ENCODE data around the gene PCDH9.
"Not testable (repeated sequence)": the region's sequence is repeated elsewhere in the genome, so short reads cannot be mapped to it uniquely, and the experiment has no call there.

The PCDH9 gene

DNA sequence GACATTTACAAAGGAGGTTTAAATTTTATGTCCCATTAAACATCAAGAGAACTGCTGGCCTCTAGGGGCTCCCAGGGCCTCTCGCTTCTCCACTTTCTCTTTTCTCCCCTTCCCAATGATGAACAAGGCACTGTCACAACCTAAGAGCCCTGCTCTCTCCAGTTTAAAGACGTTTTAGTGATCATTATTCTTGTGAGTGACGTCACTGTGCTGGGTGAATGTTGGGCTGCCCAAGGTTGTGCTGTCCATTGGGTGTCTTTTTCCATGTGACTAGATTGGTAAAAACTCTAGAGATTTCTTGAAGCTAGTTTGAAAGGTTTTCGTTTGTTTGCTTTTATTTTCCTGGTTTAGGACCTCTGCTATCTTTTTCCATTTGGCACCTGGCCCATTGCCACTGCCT lies 602.6 kb downstream of the PCDH9 start:
- DNase-seq, result no peak

DNA sequence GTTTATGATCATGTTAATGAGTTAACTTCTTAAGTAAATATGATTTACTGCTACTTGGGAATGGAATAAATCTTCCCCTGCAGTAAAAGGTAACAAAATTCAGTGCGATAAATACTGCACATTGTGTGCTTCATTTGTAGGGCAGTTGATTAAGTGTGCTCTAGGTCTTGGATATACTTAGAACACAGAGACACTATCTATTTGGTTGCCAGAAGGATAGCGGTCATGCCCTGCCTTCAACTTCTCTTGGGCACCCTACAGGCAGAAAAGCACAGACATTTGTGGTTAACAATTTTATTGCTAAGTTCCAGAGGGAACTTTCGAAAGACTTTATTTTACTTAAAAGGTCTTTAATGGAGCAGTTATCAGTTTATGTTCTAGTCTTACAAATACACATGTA lies 605.8 kb downstream of the PCDH9 start:
- no peak for DNase-seq

DNA sequence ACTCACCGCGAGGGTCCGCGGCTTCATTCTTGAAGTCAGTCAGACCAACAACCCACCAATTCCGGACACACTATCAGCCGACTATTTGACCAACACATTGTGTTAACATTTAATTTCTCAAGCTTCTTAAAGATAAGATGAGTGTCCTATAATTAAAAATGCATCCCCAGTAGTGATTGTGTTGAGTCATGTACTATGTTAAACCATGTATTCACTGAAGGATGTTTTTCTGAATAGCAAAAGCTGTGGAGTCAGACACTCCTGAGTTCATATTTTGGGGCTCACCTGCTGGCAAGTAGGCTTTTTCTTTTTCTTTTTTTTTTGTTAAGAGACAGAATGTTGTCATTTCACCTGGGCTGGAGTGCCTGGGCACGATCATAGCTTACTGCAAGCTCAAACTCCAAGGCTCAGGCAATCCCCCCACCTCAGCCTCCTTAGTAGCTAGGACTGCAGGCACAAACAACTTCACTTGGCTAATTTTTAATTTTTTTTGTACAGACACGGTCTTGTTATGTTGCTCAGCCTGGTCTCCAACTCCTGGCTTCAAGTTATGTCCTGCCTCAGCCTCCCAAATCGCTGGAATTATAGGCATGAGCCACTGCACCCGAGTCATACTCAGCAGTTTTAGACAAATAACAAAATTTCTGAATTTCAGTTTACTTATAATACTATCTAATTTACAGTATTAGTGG lies 606.9 kb downstream of the PCDH9 start:
- no peak for DNase-seq

DNA sequence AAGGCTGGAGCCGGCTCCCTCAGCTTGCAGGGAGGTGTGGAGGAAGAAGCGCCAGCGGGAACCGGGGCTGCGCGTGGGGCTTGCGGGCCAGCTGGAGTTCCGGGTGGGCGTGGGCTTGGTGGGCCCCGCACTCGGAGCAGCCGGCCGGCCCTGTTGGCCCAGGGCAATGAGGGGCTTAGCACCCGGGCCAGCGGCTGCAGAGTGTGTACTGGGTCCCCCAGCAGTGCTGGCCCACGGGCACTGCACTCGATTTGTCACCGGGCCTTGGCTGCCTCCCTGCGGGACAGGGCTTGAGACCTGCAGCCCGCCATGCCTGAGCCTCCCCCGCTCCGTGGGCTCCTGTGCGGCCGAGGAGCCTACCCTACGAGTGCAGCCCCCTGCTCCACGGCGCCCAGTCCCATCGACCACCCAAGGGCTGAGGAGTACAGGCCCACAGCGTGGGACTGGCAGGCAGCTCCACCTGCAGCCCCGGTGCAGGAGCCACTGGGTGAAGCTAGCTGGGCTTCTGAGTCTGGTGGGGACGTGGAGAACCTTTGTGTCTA lies 608.2 kb downstream of the PCDH9 start:
- DNase-seq, result not testable (repeated sequence)

DNA sequence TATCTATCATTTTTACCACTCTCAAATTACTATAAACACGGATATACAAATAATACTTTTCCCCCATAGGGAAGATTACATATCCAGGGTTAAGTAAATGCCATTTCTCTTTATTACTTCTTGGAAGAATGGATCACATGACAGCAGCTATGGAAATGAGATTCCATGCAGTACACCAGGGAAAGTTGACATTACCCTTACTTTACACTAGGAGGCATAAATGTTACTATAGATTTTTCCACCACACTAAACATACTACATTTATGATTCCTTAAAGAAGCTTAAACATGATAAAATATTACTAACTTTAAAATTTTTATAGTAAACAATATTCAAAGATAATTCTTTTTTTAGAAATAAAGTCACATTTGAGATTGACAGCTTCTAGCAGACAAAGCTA lies 611.4 kb downstream of the PCDH9 start:
- no peak for DNase-seq

DNA sequence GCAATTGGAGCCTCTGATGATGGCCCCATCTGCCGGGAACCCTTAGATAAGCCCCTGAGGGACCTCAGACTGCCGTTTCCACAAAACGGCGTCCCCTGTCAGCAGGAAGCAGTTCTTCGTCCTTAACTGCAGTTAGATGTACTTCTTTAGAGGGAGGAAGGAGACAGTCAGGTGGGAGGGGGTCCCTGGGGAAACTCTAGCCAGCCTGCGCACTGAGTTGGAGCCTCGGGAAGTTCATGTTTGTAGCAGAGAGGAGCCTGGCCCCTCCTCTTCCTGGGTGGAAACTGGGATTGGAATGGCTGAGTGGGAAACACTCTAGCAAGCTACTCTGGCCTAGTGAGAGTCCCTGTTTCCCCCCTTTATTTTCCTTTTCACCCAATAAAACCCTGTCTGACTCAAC lies 612.4 kb downstream of the PCDH9 start:
- DNase-seq, result no peak

DNA sequence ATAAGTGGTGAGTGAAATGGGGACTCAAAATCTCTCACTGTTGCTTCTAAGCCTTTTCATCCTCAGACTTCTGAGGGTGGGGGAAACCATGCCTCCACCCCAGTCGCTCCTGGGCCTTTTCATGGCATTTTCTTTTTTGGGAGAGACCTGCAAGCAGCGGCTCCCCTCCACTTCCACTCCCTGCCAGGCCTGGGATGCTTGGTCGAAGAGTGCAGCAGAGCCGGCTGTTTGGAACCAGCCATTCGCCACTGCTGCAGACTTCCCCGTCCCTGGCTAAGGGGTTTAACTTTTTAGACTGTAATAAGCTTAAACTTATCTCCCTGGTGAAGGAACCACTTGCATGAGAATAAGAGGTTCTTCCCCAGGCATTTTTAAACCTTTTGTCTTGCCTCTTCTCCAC lies 617.2 kb downstream of the PCDH9 start:
- no peak for DNase-seq

DNA sequence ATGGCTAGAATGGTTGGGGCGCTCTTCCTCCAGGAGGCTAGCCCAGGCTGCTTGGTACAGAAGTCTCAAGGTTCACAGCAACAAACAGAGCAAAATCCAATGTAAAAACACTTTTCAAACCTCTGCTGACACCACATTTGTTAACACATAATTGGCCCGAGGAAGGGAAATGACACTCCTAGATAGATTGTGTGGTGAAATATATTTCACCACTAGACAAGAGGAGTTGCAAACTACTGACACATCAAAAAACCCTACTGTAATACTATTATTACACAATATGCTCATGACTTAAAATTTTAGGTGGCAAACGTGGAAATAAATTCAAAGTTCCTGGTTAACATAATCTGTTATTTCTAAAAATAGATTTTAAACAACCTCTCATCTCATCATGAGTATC lies 643.6 kb downstream of the PCDH9 start:
- no peak for DNase-seq

DNA sequence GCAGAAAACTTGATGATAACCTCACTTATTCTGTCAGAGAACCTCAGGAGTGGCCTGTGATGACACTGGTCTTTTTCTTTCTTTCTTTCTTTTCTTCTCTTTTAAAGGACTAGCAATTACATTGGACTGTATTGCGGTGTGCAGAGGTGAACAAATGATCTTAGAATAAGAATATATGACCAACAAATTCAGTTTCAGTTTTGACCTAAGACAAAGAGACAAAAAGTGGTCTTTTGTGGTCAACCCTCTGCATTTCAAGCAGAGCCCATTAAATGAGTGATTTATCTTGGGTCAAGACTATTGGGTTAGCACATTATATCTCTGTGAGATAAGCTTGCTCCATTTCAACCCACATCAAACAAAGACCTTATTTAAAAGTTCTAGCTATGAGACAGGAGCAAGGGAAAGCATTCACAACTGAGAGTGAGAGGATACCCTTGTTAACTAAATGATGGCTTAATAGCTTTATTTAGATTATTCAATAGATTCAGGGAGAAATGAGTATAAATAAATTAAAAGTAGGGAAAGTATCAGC lies 644.4 kb downstream of the PCDH9 start:
- no peak for DNase-seq

DNA sequence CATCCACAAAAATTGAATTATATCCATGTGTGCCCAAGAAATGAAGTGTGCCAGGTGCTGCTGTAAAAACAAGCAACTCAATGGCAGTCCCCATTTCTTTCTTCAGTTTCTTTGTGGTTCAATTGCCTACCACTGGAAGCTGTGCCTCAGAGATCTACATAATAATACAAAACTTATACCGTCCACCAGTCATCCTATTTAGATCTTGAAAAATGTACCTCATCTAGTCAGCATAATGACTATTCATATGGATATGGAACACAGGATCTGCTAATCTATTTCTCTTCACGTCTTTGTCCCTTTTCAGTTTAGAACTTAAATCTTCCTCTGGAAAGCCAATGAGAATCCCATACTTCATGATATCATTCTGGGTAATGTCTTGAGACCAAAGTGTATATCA lies 648.5 kb downstream of the PCDH9 start:
- DNase-seq, result no peak

DNA sequence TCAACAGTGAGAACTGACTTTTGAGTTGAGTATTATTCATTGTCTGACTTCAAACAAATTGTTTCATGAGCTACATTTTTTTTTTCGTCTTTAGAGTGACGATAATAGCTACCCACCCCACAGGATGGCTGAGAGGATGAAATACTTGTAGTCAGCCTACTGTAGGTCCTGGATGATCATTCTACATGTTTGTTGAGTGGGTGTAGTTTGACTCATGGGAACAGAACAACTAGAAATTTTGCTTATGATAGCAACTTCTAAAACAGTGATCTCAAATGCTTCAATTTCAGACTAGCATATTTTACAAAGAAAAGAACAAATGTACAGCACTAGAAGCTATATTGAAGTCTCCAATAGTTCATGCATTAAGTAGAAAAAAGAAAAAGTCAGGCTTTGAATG lies 651.8 kb downstream of the PCDH9 start:
- DNase-seq, result no peak

DNA sequence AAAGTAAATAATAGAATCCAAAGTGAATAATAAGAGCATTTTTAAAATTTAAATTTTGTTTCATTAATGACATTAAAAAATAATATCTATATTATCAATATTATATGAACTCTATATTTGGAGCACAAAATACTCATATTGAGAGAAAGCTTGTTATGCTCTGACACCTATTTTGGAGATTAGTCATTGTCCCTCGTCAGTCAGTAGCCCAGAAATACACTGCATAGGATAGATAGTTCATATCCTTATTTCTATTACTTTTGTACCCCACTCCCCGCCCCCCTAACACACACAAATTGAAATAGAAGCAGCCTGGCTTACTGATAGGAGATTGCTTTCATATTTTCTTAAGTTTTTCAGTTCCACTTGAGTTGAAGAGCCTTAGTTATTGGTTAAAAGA lies 652.8 kb downstream of the PCDH9 start:
- DNase-seq, result no peak

DNA sequence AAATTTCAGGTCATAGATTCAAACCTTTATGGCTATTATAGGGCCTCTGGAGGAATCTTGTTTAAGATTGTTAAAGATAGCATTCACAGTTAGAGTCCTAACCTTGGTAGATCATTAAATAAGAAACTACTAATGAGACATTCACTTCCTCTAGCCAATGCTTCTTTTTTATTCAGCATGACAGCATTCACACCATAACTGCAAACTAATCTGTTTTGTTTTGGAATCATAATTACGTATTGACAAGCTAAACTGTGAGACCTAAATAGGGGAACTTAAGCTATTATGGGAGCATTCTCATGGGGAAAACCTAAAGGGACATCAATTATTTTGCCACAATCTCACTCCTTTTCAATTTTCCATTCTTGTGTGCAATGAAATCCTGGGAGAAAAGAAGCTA lies 653.8 kb downstream of the PCDH9 start:
- DNase-seq, result no peak

DNA sequence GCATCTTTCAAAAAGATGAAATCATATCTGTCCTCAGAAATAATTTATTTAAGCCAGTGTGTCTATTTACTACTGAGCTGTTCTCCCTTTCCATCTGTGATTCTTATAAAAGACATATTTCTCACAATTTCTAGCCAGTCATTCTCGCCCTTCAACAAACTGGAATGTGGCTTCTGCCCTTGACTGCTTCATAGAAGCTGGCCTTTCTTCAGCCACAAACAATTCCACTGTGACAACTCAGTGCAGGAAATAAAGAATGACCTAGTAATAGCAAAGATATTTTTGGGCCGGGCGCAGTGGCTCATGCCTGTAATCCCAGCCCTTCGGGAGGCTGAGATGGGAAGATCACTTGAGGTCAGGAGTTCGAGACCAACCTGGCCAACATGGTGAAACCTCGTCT lies 655.5 kb downstream of the PCDH9 start:
- no peak for DNase-seq

DNA sequence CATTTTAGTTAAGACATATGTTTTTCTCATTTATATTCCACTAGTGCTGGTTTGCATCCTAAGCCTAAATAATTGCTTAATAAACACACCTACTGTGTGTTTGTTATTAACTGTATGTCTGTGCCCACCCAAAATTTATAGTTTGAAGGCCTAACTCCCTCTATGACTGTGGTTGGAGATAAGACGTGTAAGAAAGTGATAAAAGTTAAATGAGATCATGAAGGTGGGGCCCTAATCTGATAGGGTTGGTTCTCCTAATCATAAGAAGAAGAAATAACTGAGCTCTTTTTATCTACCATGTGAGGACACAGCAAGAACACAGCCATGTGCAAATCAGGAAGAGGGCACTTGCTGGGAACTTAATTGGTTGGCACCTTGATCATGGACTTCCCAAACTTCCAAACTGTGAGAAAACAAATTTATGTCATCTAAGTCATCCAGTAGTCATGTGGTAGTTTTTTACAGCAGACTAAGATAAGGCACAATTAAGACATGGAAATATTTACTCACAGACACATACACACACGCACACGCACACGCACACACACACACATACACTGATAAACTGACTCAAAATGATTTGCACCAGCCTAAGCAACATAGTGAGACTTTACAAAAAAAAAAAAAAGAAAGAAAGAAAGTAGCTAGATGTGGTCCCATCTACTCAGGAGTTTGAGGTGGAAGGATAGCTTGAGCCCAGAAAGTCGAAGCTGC lies 662.1 kb downstream of the PCDH9 start:
- DNase-seq, result no peak

DNA sequence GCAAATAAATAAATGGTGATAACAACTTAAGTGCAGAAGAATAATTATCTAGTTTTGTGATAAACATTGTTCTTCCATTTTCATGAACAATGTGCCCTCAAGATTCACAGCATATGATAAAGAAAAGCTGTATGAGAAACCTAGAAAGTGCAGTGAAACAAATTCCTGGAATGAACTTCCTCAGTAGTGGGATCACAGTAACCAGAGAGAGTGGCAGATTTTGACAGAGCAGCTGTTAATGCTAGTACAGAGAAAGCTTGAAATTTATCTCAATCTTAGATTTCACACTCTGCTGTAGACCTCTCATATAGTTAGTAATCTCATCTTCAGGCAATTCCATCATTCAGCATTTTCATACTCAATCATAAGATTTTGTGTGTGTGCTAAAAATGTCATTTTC lies 664.9 kb downstream of the PCDH9 start:
- DNase-seq, result no peak

DNA sequence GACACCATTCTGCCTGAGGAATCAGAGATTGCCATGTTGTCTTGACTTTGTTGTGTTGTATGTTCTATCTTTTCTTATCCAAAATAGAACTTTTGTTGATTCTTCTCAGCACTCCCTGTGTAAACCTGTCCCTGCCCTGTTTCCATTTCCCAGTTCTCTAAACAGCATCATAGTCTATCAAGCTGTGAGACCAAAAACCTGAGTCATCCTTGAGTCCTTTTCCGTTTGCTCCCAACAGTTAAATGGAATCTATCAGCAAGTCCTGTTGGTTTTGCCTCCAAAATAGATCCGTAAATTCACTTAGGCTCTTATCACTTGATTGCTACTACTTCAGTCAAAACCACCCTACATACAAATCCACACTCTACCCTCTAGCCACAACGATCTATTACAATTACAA lies 667.1 kb downstream of the PCDH9 start:
- DNase-seq, result no peak

DNA sequence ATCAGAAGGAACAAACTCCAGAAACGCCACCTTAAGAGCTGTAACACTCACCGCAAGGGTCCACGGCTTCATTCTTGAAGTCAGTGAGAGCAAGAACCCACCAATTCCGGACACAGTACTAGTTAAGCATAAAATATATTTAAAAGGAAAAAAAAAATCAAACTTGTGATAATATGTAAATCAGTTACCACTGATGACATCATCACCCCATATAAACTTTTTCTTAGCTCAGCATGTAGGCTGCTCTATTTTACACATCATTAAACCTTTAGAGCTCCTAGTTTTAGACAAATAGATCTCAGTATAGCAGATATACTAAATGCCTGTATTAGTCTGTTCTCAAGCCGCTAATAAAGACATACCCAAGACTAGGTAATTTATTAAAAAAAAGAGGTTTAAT lies 668.1 kb downstream of the PCDH9 start:
- DNase-seq, result no peak

DNA sequence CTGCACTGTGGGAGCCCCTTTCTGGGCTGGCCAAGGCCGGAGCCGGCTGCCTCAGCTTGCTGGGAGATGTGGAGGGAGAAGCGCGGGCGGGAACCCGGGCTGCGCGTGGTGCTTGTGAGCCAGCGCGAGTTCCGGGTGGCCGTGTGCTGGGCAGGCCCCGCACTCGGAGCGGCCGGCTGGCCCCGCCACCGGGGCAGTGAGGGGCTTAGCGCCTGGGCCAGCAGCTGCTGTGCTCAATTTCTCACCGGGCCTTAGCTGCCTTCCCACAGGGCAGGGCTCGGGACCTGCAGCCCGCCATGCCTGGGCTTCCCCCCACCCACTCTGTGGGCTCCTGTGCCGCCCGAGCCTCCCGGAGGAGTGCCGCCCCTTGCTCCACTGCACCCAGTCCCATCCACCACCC lies 669.1 kb downstream of the PCDH9 start:
- DNase-seq, result no peak

DNA sequence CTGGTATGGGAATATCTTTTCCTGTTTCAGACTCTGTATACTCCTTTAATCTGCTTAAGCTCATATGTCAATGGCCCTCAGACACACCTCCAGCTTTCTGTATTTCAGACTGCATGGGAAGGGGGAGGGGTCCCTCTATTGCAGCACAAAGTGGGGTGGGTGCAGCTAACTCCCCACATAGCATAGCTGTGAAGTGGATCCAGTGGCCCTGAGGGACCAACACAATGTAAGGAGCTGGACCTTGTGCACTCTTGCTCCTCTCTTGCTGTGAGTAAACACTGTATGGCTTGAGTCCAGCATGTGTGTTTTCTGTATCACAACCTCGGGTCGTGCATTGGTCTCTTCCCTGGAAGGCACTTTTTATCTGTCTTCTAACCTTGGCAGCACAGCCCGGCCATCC lies 669.9 kb downstream of the PCDH9 start:
- no peak for DNase-seq

DNA sequence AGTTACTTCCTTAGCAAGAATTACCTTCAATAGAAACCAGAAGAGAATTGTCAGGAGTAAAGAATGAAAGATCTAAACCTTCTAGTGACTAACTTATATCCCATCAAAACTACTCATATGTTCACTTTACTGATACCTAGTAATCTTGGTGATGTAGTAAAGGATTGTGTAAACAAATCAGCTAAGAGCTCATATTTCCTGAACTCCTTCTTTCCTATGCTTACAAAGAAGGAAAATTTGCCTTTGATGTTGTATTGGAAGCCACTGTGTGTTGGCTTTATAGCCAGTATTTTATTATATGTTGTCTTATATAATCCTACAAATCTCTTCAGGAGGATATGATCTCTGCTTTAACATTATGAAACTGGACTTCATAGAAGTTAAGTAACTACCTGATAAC lies 671.0 kb downstream of the PCDH9 start:
- DNase-seq, result no peak

DNA sequence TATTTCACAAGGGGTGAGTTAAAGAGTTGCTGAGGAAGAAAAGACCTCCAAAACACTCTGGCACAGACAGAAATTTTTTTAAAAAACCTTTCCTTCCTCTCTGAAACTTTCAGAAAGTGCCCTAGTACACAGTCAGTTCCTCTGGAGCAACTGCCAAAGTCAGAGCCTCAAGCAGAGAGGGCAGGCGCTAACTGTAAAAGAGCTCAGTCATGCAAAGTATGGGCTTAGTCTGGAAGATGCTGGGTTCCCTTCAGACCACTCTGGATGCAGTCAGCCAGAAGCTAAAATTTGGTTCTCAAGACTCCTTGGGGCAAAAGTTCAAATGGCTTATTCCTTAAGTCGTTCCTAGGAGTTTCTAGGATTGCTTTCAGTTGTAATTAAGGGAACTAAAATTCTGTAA lies 671.6 kb downstream of the PCDH9 start:
- DNase-seq, result no peak

DNA sequence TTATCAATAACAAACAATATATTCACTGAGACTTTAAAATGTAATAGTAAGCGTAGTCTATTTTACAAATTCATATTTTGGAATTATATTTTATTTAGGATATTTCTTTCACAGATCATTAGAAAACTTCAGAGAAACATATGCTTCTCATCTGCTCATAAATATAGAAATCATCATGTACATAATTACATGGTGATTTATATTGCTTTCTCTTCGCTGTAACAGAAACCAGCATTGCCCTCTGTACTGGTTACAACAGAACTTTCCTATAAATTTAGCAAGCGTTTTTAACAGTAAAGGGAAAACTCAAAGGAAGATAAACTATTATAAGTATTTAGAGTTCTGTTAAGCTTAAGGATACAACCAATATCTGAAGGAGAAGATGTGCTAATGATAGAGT lies 672.8 kb downstream of the PCDH9 start:
- no peak for DNase-seq

DNA sequence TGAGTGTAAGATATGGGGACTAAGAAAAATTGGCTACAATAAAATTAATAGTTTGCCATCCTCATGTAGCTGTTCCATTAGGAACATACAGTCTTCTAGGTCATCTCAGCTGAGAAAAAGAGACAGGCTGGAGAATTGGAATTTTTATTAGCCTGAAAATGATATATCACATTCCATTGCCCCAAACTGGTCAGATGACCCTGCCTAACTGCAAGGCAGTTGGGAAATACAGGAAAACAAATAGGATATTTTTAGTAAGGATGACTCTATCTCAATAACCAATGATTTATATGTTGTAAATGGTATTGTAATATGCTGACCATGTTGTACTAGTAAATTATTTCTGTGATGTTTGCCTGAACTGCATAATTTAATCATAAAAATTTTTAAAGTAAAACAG lies 673.8 kb downstream of the PCDH9 start:
- DNase-seq, result no peak

DNA sequence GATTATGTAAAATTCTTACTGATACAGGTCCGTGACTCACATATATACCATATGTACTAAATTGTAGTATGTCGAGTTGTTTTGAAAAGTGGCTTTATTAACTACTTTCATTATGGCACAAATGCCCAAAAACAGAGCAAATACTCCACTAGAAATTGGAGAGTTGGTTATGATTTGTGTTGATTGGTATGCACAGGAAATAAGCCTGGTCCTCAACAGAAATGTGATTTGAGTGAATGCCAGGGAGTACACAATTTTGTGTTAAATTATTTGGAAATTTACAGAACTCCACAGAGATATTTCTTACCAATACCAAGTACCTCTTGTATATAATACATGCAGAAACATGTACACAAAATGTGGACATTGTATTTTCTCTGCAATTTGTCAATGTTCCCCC lies 676.7 kb downstream of the PCDH9 start:
- DNase-seq, result no peak
